ENCODE measurements around the gene PRPF18.

- TF ChIP-seq POLR2AphosphoS5 (IDR thresholded peaks at IDR 0.05; ENCODE audit: insufficient read depth in 1 of 2, low read depth in 1 of 2): no peak
- TF ChIP-seq POLR2A (IDR thresholded peaks at IDR 0.05): no peak
Observed at GRCh38 chr10:13669901-13670300, 83.1 kb downstream of the PRPF18 start.

All from vagina (tissue), 2 donors.